ENCODE results near the gene SNX9. TPM values are rescaled to one million over a fixed set of nuclear protein-coding genes. Genes with fewer than 3 reads are reported as not detected.

The SNX9 gene
- total and polyA plus RNA-seq, 2 of the 8 experiments (the other 6 are each of a cell fraction or from before 2014, with no cell fraction given): 11.8 to 23.2 TPM

DNA sequence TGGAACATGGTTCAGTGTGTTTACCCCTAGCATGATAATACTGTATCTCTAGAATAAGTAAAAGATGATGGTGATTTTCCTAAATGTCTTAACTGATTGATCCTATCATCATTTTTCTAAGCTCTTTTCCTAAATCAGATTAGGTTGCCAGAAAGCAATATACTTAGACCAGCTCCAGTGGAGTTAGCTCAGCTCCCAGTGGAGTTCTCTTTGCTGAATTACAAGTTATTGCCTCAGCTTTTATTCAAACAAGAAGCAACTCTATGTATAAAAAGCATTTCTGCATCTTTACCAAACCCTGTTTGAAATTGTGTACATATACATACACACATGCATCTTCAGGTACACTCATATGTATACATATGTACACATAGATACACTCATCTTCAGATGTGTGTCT, 44.9 kb downstream of the SNX9 start:
- Histone ChIP-seq H3K23ac (ENCODE audit: insufficient read length) (no peak overlapping the region), H2BK120ac (replicated peaks; ENCODE audit: low read depth, low read length) (no peak overlapping the region), H4K8ac (ENCODE audit: extremely low read depth, insufficient read depth, low read length) (no peak overlapping the region), H2BK20ac (ENCODE audit: low read length) (no peak overlapping the region), H3K27me3 (replicated peaks in 1 of 4; ENCODE audit: control insufficient read depth in 3 of 4, extremely low read depth in 1 of 4, insufficient read depth in 3 of 4, low read length in 3 of 4) (no peaks in the 10 kb centered on the region), H3K9ac (replicated peaks in 1 of 4; ENCODE audit: extremely low read depth in 1 of 4, low read depth in 3 of 4, low read length in 3 of 4) (no peak overlapping the region), H4K91ac (replicated peaks; ENCODE audit: insufficient read length, low read length) (no peak overlapping the region), H3K9me3 (ENCODE audit: insufficient read depth in 2 of 2, low read depth in 1 of 2, low read length in 1 of 2) (no peaks in the 10 kb centered on the region), H3K4me3 (ENCODE audit: extremely low read depth in 1 of 4, insufficient read depth in 2 of 4, low read depth in 3 of 4, low read length in 4 of 4) (no peak overlapping the region), H3K4me2 (ENCODE audit: insufficient read depth in 1 of 2, low read depth in 2 of 2, low read length in 2 of 2) (no peak overlapping the region), H3K36me3 (ENCODE audit: control insufficient read depth in 2 of 4, insufficient read depth in 4 of 4, low read length in 3 of 4) (peaks cover 3 to 15% (median 11%) of the 10 kb centered on the region in 4 experiments; a peak in 6 of 8 replicates), H3K56ac (replicated peaks; ENCODE audit: insufficient read length, low read depth, low read length) (no peak overlapping the region), H2BK12ac (ENCODE audit: low read depth, low read length) (no peak overlapping the region), H4K5ac (ENCODE audit: insufficient read length, low read depth, low read length) (no peak overlapping the region), H3K79me1 (ENCODE audit: low read depth, low read length) (peaks cover 2% of the 10 kb centered on the region; the same call in 1 of the 2 replicates), H3K4me1 (replicated peaks in 1 of 4; ENCODE audit: control insufficient read depth in 3 of 4, insufficient read depth in 4 of 4, low read length in 3 of 4) (peaks cover 0 to 4% (median 3%) of the 10 kb centered on the region in 4 experiments; a peak in 2 of 7 replicates), H3K27ac (ENCODE audit: low read depth, low read length) (no peak overlapping the region), H2BK5ac (ENCODE audit: low read depth, low read length) (no peak overlapping the region), H3K4ac (replicated peaks; ENCODE audit: insufficient read length, low read depth, low read length) (no peak overlapping the region), H4K20me1 (replicated peaks in 1 of 2; ENCODE audit: control insufficient read depth in 1 of 2, insufficient read depth in 2 of 2, low read length in 2 of 2) (peaks cover 4 to 10% of the 10 kb centered on the region in 2 experiments), H3K79me2 (ENCODE audit: control insufficient read depth in 1 of 2, insufficient read depth in 2 of 2, low read length in 2 of 2) (peaks cover 0 to 33% of the 10 kb centered on the region in 2 experiments; a peak in 3 of 4 replicates), H2AFZ (ENCODE audit: low read length) (no peak overlapping the region), H2AK5ac (ENCODE audit: low read depth, low read length) (no peak overlapping the region), H3K18ac (ENCODE audit: extremely low read depth, low read length) (no peak overlapping the region), H3K23me2 (ENCODE audit: low read depth, low read length) (no peaks in the 10 kb centered on the region), H2BK15ac (ENCODE audit: low read length) (no peak overlapping the region), H3K14ac (ENCODE audit: insufficient read length) (no peak overlapping the region)
- ChIA-PET CTCF (ENCODE audit: partially characterized antibody) (interaction anchor here (0.6 to 2.4 kb wide), 5 partner anchors 21 to 208 kb away, joined by 3 to 8 read pairs (median 3); no protein-coding TSS in a partner anchor), POLR2A (ENCODE audit: partially characterized antibody) (interaction anchor here (1.7 kb wide), 1 partner anchor 11 kb away, joined by 3 read pairs; no protein-coding TSS in a partner anchor)
- DNase-seq (ENCODE audit: low read depth in 1 of 2, low spot score in 2 of 2): no peak
- no peak for FAIRE-seq
- TF ChIP-seq RNF2 (IDR thresholded peaks at IDR 0.05; ENCODE audit: borderline replicate concordance, low read depth, low read length, missing control alignments, poor library complexity, severe bottlenecking) (no peak), MAFK (IDR thresholded peaks at IDR 0.05; ENCODE audit: low read depth, low read length) (no peak), HDAC6 (IDR thresholded peaks at IDR 0.05; ENCODE audit: low read depth, low read length) (no peak), CBX5 (IDR thresholded peaks at IDR 0.05; ENCODE audit: low read depth, low read length) (no peak), ZNF274 (IDR thresholded peaks at IDR 0.05; ENCODE audit: borderline replicate concordance, extremely low read depth, low read length) (no peak), CEBPB (IDR thresholded peaks at IDR 0.05; ENCODE audit: low read depth, low read length) (no peak), JUND (IDR thresholded peaks at IDR 0.05; ENCODE audit: low read length) (no peak), NANOG (IDR thresholded peaks at IDR 0.05; ENCODE audit: insufficient read depth, low read depth, low read length, poor library complexity, severe bottlenecking) (no peak), NRF1 (IDR thresholded peaks at IDR 0.05; ENCODE audit: low read depth, low read length) (no peak), YY1 (IDR thresholded peaks at IDR 0.05; ENCODE audit: low read depth, low read length) (no peak)
- TF ChIP-seq, protein P1, sequence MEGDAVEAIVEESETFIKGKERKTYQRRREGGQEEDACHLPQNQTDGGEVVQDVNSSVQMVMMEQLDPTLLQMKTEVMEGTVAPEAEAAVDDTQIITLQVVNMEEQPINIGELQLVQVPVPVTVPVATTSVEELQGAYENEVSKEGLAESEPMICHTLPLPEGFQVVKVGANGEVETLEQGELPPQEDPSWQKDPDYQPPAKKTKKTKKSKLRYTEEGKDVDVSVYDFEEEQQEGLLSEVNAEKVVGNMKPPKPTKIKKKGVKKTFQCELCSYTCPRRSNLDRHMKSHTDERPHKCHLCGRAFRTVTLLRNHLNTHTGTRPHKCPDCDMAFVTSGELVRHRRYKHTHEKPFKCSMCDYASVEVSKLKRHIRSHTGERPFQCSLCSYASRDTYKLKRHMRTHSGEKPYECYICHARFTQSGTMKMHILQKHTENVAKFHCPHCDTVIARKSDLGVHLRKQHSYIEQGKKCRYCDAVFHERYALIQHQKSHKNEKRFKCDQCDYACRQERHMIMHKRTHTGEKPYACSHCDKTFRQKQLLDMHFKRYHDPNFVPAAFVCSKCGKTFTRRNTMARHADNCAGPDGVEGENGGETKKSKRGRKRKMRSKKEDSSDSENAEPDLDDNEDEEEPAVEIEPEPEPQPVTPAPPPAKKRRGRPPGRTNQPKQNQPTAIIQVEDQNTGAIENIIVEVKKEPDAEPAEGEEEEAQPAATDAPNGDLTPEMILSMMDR (IDR thresholded peaks at IDR 0.05; ENCODE audit: control extremely low read depth in 1 of 3, insufficient read depth in 1 of 3, low read depth in 1 of 3, low read length in 3 of 3): no peak
- TF ChIP-seq, protein P2, sequence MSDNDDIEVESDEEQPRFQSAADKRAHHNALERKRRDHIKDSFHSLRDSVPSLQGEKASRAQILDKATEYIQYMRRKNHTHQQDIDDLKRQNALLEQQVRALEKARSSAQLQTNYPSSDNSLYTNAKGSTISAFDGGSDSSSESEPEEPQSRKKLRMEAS (IDR thresholded peaks at IDR 0.05): no peak

Measured in H1 (cell line).